IMR-90 (cell line): Measurements from ENCODE around the gene CDK5. TPM values are rescaled to one million over a fixed set of nuclear protein-coding genes. Genes with fewer than 3 reads are reported as not detected.

Experiments used
- ATAC-seq: fragments of 200-7000 bp; cut with Tn5 transposase; 2 replicates; pipeline ENCODE4 v1.9.1; 2020; ENCODE audit warnings: low read depth, mild to moderate bottlenecking, moderate library complexity
- BruUV-seq: library from RNA; stranded (reverse); fragments of 400-500 nt; replicated peaks from 2 replicates; lab custom pipeline; 2021; lab: Mats Ljungman, UMichigan
- CTCF ChIA-PET: fragments of 300-600 bp; formaldehyde crosslinking; extraction: SDS; loops from one replicate; lab custom pipeline; 2021; ENCODE audit warnings: antibody characterized with exemption; lab: Yijun Ruan, JAX
- POLR2A ChIA-PET: fragments of 300-600 bp; sonication (Branson Sonifier 250); formaldehyde crosslinking; loops from one replicate; lab custom pipeline; 2022; ENCODE audit warnings: antibody characterized with exemption; ENCODE audit not compliant: unreplicated experiment; lab: Charles Lee
- DNase-seq: peaks from one replicate; pipeline ENCODE4 v3.0.0; 2013
- H2AFZ ChIP-seq: replicated peaks from 2 replicates; pipeline ENCODE3; 2013; ENCODE audit warnings: low read length, mild to moderate bottlenecking; ENCODE audit not compliant: poor library complexity
- H2AK5ac ChIP-seq: 2 replicates; pipeline ENCODE4 v1.6.1; 2013; ENCODE audit warnings: low read depth, low read length, inconsistent platforms
- H2AK9ac ChIP-seq: replicated peaks from 2 replicates; pipeline ENCODE3; 2013; ENCODE audit warnings: mild to moderate bottlenecking, low read depth, low read length, moderate library complexity; ENCODE audit not compliant: poor library complexity
- H2BK120ac ChIP-seq: 2 replicates; pipeline ENCODE4 v1.6.1; 2013; ENCODE audit warnings: low read depth, low read length, inconsistent platforms
- H2BK15ac ChIP-seq: 3 replicates; pipeline ENCODE4 v1.6.1; 2013; ENCODE audit warnings: low read depth, low read length, inconsistent platforms
- H2BK20ac ChIP-seq: 2 replicates; pipeline ENCODE4 v1.6.1; 2013; ENCODE audit warnings: low read depth, mild to moderate bottlenecking, inconsistent platforms, low read length, moderate library complexity
- H2BK5ac ChIP-seq: 2 replicates; pipeline ENCODE4 v1.6.1; 2013; ENCODE audit warnings: mild to moderate bottlenecking, low read depth, low read length, inconsistent platforms; ENCODE audit not compliant: poor library complexity, severe bottlenecking
- H3K14ac ChIP-seq: replicated peaks from 2 replicates; pipeline ENCODE4 v1.6.1; 2013; ENCODE audit warnings: low read depth, low read length, inconsistent platforms
- H3K18ac ChIP-seq: 2 replicates; pipeline ENCODE4 v1.6.1; 2013; ENCODE audit warnings: low read depth, low read length, control low read depth
- H3K23ac ChIP-seq: 2 replicates; pipeline ENCODE4 v1.6.1; 2013; ENCODE audit warnings: low read depth, low read length, inconsistent platforms
- H3K27ac ChIP-seq: 2 replicates; pipeline ENCODE4 v1.5.1; 2013; ENCODE audit warnings: mild to moderate bottlenecking, control low read depth, low read length; ENCODE audit not compliant: insufficient read depth
- H3K27me3 ChIP-seq: 2 replicates; pipeline ENCODE4 v1.6.1; 2013; ENCODE audit warnings: low read length; ENCODE audit not compliant: control insufficient read depth, insufficient read depth
- H3K36me3 ChIP-seq: 2 replicates; pipeline ENCODE4 v1.6.1; 2013; ENCODE audit warnings: low read length, mixed read lengths; ENCODE audit not compliant: control insufficient read depth, insufficient read depth
- H3K4ac ChIP-seq: 2 replicates; pipeline ENCODE4 v1.6.1; 2013; ENCODE audit warnings: low read depth, low read length, inconsistent platforms
- H3K4me1 ChIP-seq: 2 replicates; pipeline ENCODE4 v1.6.1; 2013; ENCODE audit warnings: low read length, mixed read lengths; ENCODE audit not compliant: control insufficient read depth, insufficient read depth
- H3K4me2 ChIP-seq: 2 replicates; pipeline ENCODE4 v1.6.1; 2013; ENCODE audit warnings: low read depth, mild to moderate bottlenecking, control low read depth, low read length, moderate library complexity
- H3K4me3 ChIP-seq: 2 replicates; pipeline ENCODE4 v1.5.1; 2013; ENCODE audit warnings: low read depth, mild to moderate bottlenecking, control low read depth, low read length, moderate library complexity; ENCODE audit not compliant: insufficient read depth
- H3K56ac ChIP-seq: 2 replicates; pipeline ENCODE4 v1.6.1; 2013; ENCODE audit warnings: low read length, inconsistent platforms; ENCODE audit not compliant: insufficient read depth; ENCODE audit errors: extremely low read depth
- H3K79me1 ChIP-seq, 2 experiments: 2 replicates each; pipeline ENCODE4 v1.6.1; 2013; ENCODE audit warnings: low read length in 2 of 2, inconsistent platforms in 1 of 2, low read depth in 1 of 2
- H3K9ac ChIP-seq: 2 replicates; pipeline ENCODE4 v1.6.1; 2013; ENCODE audit warnings: low read depth, low read length, control low read depth
- H3K9me1 ChIP-seq: 2 replicates; pipeline ENCODE4 v1.6.1; 2013; ENCODE audit warnings: low read length, inconsistent platforms; ENCODE audit not compliant: insufficient read depth
- H3K9me3 ChIP-seq: 2 replicates; pipeline ENCODE4 v1.6.1; 2013; ENCODE audit warnings: low read length; ENCODE audit not compliant: control insufficient read depth, insufficient read depth
- H4K20me1 ChIP-seq: 2 replicates; pipeline ENCODE4 v1.6.1; 2013; ENCODE audit warnings: low read length, inconsistent platforms; ENCODE audit not compliant: insufficient read depth
- H4K5ac ChIP-seq: 2 replicates; pipeline ENCODE4 v1.6.1; 2013; ENCODE audit warnings: mild to moderate bottlenecking, low read depth, low read length, control low read depth
- H4K8ac ChIP-seq, 2 experiments: 2 replicates each; pipeline ENCODE4 v1.6.1; 2013; ENCODE audit warnings: low read depth in 2 of 2, low read length in 2 of 2, control low read depth in 1 of 2, inconsistent platforms in 1 of 2
- H4K91ac ChIP-seq: 2 replicates; pipeline ENCODE4 v1.6.1; 2013; ENCODE audit warnings: low read depth, low read length, inconsistent platforms; ENCODE audit not compliant: insufficient read depth
- BHLHE40 ChIP-seq: fragments of 150-350 bp; IDR thresholded peaks from 2 replicates; pipeline ENCODE4 v1.6.1; 2016; ENCODE audit warnings: mild to moderate bottlenecking, low read depth, low read length
- CEBPB ChIP-seq: IDR thresholded peaks from 2 replicates; pipeline ENCODE4 v1.6.1; 2012; ENCODE audit warnings: low read depth, low read length, improper control_type of control experiment
- CHD1 ChIP-seq: IDR thresholded peaks from 2 replicates; pipeline ENCODE4 v1.6.1; 2012; ENCODE audit warnings: low read depth, low read length, improper control_type of control experiment
- FOS ChIP-seq: fragments of 150-350 bp; IDR thresholded peaks from 2 replicates; pipeline ENCODE4 v1.6.1; 2016; ENCODE audit warnings: low read depth, low read length
- MAFK ChIP-seq: IDR thresholded peaks from 2 replicates; pipeline ENCODE4 v1.6.1; 2012; ENCODE audit warnings: low read depth, low read length, improper control_type of control experiment
- MAZ ChIP-seq: IDR thresholded peaks from 2 replicates; pipeline ENCODE4 v1.6.1; 2012; ENCODE audit warnings: low read depth, mild to moderate bottlenecking, low read length, improper control_type of control experiment, moderate library complexity, borderline replicate concordance
- MXI1 ChIP-seq: IDR thresholded peaks from 2 replicates; pipeline ENCODE4 v1.6.1; 2012; ENCODE audit warnings: low read depth, mild to moderate bottlenecking, low read length, moderate library complexity, borderline replicate concordance
- NFE2L2 ChIP-seq: fragments of 150-350 bp; IDR thresholded peaks from 2 replicates; pipeline ENCODE4 v1.6.1; 2016; ENCODE audit warnings: low read depth, mild to moderate bottlenecking, low read length
- POLR2A ChIP-seq: IDR thresholded peaks from 2 replicates; pipeline ENCODE4 v1.6.1; 2012; ENCODE audit warnings: mild to moderate bottlenecking, low read depth, low read length
- RAD21 ChIP-seq: IDR thresholded peaks from 2 replicates; pipeline ENCODE4 v1.6.1; 2012; ENCODE audit warnings: low read length, improper control_type of control experiment
- RFX5 ChIP-seq: IDR thresholded peaks from 2 replicates; pipeline ENCODE4 v1.8.0; 2012; ENCODE audit warnings: low read depth, mild to moderate bottlenecking, low read length, moderate library complexity
- SMC3 ChIP-seq: fragments of 150-350 bp; IDR thresholded peaks from 2 replicates; pipeline ENCODE4 v1.6.1; 2016; ENCODE audit warnings: low read depth, mild to moderate bottlenecking, antibody characterized with exemption, low read length, moderate library complexity
- WGBS, 2 experiments: methylation state at CpG; one replicate each; pipeline versions ENCODE4 v1.1.5 to v1.1.7; 2013; ENCODE audit warnings: missing lambda C conversion rate in 2 of 2; ENCODE audit not compliant: insufficient read length in 1 of 2; ENCODE audit errors: extremely low coverage in 2 of 2; 5-methylcytosine and 5-hydroxymethylcytosine counted together
- dilution Hi-C: fragments of 300-500 bp; cut with HindIII; formaldehyde crosslinking; loops from one replicate; pipeline ENCODE4 v1.14.3; 2018; ENCODE audit warnings: low sequenced_read_pairs; ENCODE audit not compliant: unreplicated experiment
- in situ Hi-C: fragments of 300-500 bp; cut with MboI; formaldehyde crosslinking; loops from 3 replicates; pipeline ENCODE4 v1.14.3; 2019; ENCODE audit warnings: low sequenced_read_pairs, inconsistent platforms, mixed read lengths
- intact Hi-C: fragments of 100-400 bp; cut with micrococcal nuclease; formaldehyde crosslinking; loops from 2 replicates; pipeline ENCODE4 v1.10.0; 2022
- polyA plus RNA-seq, 3 experiments: library from polyadenylated mRNA; depleted of rRNA; stranded (reverse); fragments of >200 nt; gene quantifications; 2 replicates each; pipeline ENCODE4 v1.2.3, GENCODE V29; 2012; ENCODE audit warnings: low replicate concordance in 1 of 3
- total RNA-seq: library from RNA; depleted of rRNA; stranded (reverse); fragments of >200 nt; gene quantifications from 2 replicates; pipeline ENCODE4 v1.2.3, GENCODE V29; 2012
- TF ChIP-seq, protein P1 (sequence below): fragments of 150-350 bp; IDR thresholded peaks from 2 replicates; pipeline ENCODE4 v1.6.1; 2016; ENCODE audit warnings: low read depth, mild to moderate bottlenecking, low read length, moderate library complexity, borderline replicate concordance
- TF ChIP-seq, protein P2 (sequence below): conservative IDR thresholded peaks from 2 replicates; pipeline ENCODE4 v1.5.1; 2012; ENCODE audit warnings: mild to moderate bottlenecking, low read depth, low read length, improper control_type of control experiment
- TF ChIP-seq, protein P3 (sequence below): fragments of 150-350 bp; IDR thresholded peaks from 2 replicates; pipeline ENCODE4 v1.6.1; 2017; ENCODE audit warnings: mild to moderate bottlenecking, antibody characterized with exemption, low read length, low read depth

Gene CDK5
- total and polyA plus RNA-seq, 2 of the 4 experiments (the other 2 are of a cell fraction) = 22.4 to 34.8 TPM

DNA sequence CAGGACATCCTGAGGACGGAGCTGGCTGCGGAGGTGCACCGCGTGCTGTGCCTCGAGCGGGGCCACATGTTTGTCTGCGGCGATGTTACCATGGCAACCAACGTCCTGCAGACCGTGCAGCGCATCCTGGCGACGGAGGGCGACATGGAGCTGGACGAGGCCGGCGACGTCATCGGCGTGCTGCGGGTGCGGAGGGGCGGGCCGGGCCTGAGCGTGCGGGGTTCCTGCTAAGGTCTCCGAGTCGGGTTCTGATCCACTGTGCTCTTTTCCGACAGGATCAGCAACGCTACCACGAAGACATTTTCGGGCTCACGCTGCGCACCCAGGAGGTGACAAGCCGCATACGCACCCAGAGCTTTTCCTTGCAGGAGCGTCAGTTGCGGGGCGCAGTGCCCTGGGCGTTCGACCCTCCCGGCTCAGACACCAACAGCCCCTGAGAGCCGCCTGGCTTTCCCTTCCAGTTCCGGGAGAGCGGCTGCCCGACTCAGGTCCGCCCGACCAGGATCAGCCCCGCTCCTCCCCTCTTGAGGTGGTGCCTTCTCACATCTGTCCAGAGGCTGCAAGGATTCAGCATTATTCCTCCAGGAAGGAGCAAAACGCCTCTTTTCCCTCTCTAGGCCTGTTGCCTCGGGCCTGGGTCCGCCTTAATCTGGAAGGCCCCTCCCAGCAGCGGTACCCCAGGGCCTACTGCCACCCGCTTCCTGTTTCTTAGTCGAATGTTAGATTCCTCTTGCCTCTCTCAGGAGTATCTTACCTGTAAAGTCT, 43.8 kb downstream of the CDK5 start:
- Histone ChIP-seq H2BK20ac (no peak overlapping the region), H3K56ac (no peak overlapping the region), H2AFZ (peak overlapping the region; percentile 34), H3K27me3 (peaks cover 27% of the 10 kb centered on the region), H2AK9ac (no peak overlapping the region), H2BK5ac (no peak overlapping the region), H3K9me1 (no peaks in the 10 kb centered on the region), H3K23ac (no peak overlapping the region), H3K27ac (no peak overlapping the region), H3K9me3 (no peaks in the 10 kb centered on the region), H2BK15ac (no peak overlapping the region), H3K4me1 (peaks cover 12% of the 10 kb centered on the region; the same call in 1 of the 2 replicates), H3K4ac (no peak overlapping the region), H4K8ac (no peak overlapping the region; a peak in 1 of 4 replicates), H2BK120ac (no peak overlapping the region), H2AK5ac (no peak overlapping the region), H3K36me3 (no peaks in the 10 kb centered on the region), H4K91ac (no peak overlapping the region), H3K4me3 (no peak overlapping the region), H3K79me1 (no peaks in the 10 kb centered on the region), H4K20me1 (no peaks in the 10 kb centered on the region), H3K4me2 (peak overlapping the region; percentile 31), H3K18ac (no peak overlapping the region), H4K5ac (no peak overlapping the region), H3K14ac (no peak overlapping the region), H3K9ac (0 out of 2 replicates have a peak overlapping the region, but pooled peaks have one; percentile 15)
- BruUV-seq = no TSS peak
- POLR2A ChIA-PET = no interaction called here
- peak; percentile 22 for DNase-seq
- CTCF ChIA-PET = interaction anchor here (0.7 kb wide), 1 partner anchor 95 kb away, joined by 3 read pairs; no protein-coding TSS in a partner anchor
- no peak for ATAC-seq
- 36% methylated on average over 44 of the region's 55 CpGs; no CpG with 5 or more reads in 1 of the 2 experiments for WGBS, 2 experiments
- in situ Hi-C loops = no loop called here
- intact Hi-C loops = loop anchor here (5.0 kb wide), 1 partner anchor 98 kb away; no protein-coding TSS in a partner anchor
- dilution Hi-C loops = no loop called here
- TF ChIP-seq, protein P1, sequence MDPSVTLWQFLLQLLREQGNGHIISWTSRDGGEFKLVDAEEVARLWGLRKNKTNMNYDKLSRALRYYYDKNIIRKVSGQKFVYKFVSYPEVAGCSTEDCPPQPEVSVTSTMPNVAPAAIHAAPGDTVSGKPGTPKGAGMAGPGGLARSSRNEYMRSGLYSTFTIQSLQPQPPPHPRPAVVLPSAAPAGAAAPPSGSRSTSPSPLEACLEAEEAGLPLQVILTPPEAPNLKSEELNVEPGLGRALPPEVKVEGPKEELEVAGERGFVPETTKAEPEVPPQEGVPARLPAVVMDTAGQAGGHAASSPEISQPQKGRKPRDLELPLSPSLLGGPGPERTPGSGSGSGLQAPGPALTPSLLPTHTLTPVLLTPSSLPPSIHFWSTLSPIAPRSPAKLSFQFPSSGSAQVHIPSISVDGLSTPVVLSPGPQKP = no peak
- no peak for TF ChIP-seq BHLHE40
- TF ChIP-seq FOS = no peak
- TF ChIP-seq, protein P2, sequence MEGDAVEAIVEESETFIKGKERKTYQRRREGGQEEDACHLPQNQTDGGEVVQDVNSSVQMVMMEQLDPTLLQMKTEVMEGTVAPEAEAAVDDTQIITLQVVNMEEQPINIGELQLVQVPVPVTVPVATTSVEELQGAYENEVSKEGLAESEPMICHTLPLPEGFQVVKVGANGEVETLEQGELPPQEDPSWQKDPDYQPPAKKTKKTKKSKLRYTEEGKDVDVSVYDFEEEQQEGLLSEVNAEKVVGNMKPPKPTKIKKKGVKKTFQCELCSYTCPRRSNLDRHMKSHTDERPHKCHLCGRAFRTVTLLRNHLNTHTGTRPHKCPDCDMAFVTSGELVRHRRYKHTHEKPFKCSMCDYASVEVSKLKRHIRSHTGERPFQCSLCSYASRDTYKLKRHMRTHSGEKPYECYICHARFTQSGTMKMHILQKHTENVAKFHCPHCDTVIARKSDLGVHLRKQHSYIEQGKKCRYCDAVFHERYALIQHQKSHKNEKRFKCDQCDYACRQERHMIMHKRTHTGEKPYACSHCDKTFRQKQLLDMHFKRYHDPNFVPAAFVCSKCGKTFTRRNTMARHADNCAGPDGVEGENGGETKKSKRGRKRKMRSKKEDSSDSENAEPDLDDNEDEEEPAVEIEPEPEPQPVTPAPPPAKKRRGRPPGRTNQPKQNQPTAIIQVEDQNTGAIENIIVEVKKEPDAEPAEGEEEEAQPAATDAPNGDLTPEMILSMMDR = no peak
- TF ChIP-seq, protein P3, sequence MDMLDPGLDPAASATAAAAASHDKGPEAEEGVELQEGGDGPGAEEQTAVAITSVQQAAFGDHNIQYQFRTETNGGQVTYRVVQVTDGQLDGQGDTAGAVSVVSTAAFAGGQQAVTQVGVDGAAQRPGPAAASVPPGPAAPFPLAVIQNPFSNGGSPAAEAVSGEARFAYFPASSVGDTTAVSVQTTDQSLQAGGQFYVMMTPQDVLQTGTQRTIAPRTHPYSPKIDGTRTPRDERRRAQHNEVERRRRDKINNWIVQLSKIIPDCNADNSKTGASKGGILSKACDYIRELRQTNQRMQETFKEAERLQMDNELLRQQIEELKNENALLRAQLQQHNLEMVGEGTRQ = no peak
- no peak for TF ChIP-seq SMC3
- TF ChIP-seq MXI1 = no peak
- no peak for TF ChIP-seq RFX5
- TF ChIP-seq RAD21 = no peak
- TF ChIP-seq NFE2L2 = no peak
- TF ChIP-seq POLR2A = no peak
- TF ChIP-seq MAZ = no peak
- TF ChIP-seq CHD1 = no peak
- no peak for TF ChIP-seq CEBPB
- no peak for TF ChIP-seq MAFK
